Upper lobe of left lung (tissue), 6 donors: ENCODE data around the gene RMND1. TPM values are rescaled to one million over a fixed set of nuclear protein-coding genes. Genes with fewer than 3 reads are reported as not detected.
"Not testable (repeated sequence)": the region's sequence is repeated elsewhere in the genome, so short reads cannot be mapped to it uniquely, and the experiment has no call there.

Source experiments
- ATAC-seq, 2 donors: fragments of 200-7000 bp; cut with Tn5 transposase; one replicate each; pipeline ENCODE4 v1.9.1; 2022; ENCODE audit warnings: mild to moderate bottlenecking in 2 of 2, moderate library complexity in 2 of 2; ENCODE audit not compliant: low FRiP score in 2 of 2
- DNase-seq, 2 donors: peaks; one replicate each; pipeline ENCODE4 v3.0.0-alpha.2; 2019 to 2020
- H3K27ac ChIP-seq, 4 donors: fragments of 200-600 bp; sonication (generic); one replicate each; pipeline ENCODE4 v1.5.1; 2016 to 2019
- H3K27me3 ChIP-seq, 4 donors: fragments of 200-600 bp; sonication (generic); one replicate each; pipeline ENCODE4 v1.5.1; 2017 to 2019
- H3K36me3 ChIP-seq, 4 donors: fragments of 200-600 bp; sonication (generic); one replicate each; pipeline ENCODE4 v1.5.1; 2016 to 2019
- H3K4me1 ChIP-seq, 4 donors: fragments of 200-600 bp; sonication (generic); one replicate each; pipeline ENCODE4 v1.5.1; 2018 to 2019
- H3K4me3 ChIP-seq, 4 donors: fragments of 200-600 bp; sonication (generic); one replicate each; pipeline ENCODE4 v1.5.1; 2017 to 2019; ENCODE audit warnings: mild to moderate bottlenecking in 2 of 4, moderate library complexity in 1 of 4
- H3K9me3 ChIP-seq, 4 donors: fragments of 200-600 bp; sonication (generic); one replicate each; pipeline ENCODE4 v1.5.1; 2018 to 2019
- CTCF ChIP-seq, 6 experiments: fragments of 450-650 bp in 4 of 6; fragments of 200-600 bp in 2 of 6; sonication (generic) in 2 of 6; IDR thresholded peaks; one replicate each; pipeline ENCODE4 v1.5.1; 2016 to 2019; ENCODE audit warnings: antibody characterized with exemption in 6 of 6
- EP300 ChIP-seq, 4 donors: sonication (generic); formaldehyde crosslinking; IDR thresholded peaks; one replicate each; pipeline ENCODE4 v1.5.1; 2017; ENCODE audit warnings: antibody characterized with exemption in 4 of 4, control low read depth in 2 of 4
- POLR2A ChIP-seq, 4 donors: fragments of 450-650 bp; IDR thresholded peaks; one replicate each; pipeline ENCODE4 v1.5.1; 2016 to 2017; ENCODE audit warnings: antibody characterized with exemption in 4 of 4, mild to moderate bottlenecking in 2 of 4
- POLR2AphosphoS5 ChIP-seq, 2 donors: sonication (generic); formaldehyde crosslinking; IDR thresholded peaks; one replicate each; pipeline ENCODE4 v1.5.1; 2017; ENCODE audit warnings: antibody characterized with exemption in 2 of 2
- WGBS, 2 donors: methylation state at CpG; one replicate each; pipeline ENCODE4 v1.1.5; 2017 to 2018; 5-methylcytosine and 5-hydroxymethylcytosine counted together
- small RNA-seq, 4 donors: library from RNA; depleted of rRNA; stranded (forward); fragments of <200 nt; gene quantifications; one replicate each; pipeline ENCODE3, GENCODE V24; 2016
- total RNA-seq, 6 donors: library from RNA; depleted of rRNA in 4 of 6; stranded (reverse); fragments of >200 nt in 4 of 6; gene quantifications; one replicate each; pipeline versions ENCODE4 v1.1.0 to v1.2.1, GENCODE V29; 2016 to 2021
- donor health status: DM: no; HTN: no; CAD: no; lungs with moderate emphysema.
- donor health status: DM: no; HTN: yes; CAD: no; lungs with severe emphysema.

RMND1 gene
- total RNA-seq, 6 donors from 2014 or later: 17.0 to 59.7 (median 24.0) TPM

GRCh38 chr6:151359486-151359885 is 92.4 kb downstream of the RMND1 start:
- peaks cover 0 to 3% (median 0%) of the 10 kb centered on the region in 4 donors for H3K4me1 ChIP-seq
- 96 to 99% methylated on average over 5 of the region's 5 CpGs for WGBS, 2 donors
- no peaks in the 10 kb centered on the region for H3K9me3 ChIP-seq
- ATAC-seq (no peak), DNase-seq (no peak)
- peaks cover 0 to 52% (median 7%) of the 10 kb centered on the region in 4 donors for H3K36me3 ChIP-seq
- TF ChIP-seq EP300 (IDR thresholded peaks at IDR 0.05) (no peak), POLR2AphosphoS5 (IDR thresholded peaks at IDR 0.05) (no peak), CTCF (IDR thresholded peaks at IDR 0.05) (no peak), POLR2A (IDR thresholded peaks at IDR 0.05) (no peak)
- no peak overlapping the region for H3K27ac ChIP-seq
- no peaks in the 10 kb centered on the region for H3K27me3 ChIP-seq
- H3K4me3 ChIP-seq: no peak overlapping the region

- H3K36me3 ChIP-seq: peaks cover 0 to 51% (median 7%) of the 10 kb centered on the region in 4 donors
- H3K4me1 ChIP-seq: peaks cover 0 to 3% (median 0%) of the 10 kb centered on the region in 4 donors
- H3K4me3 ChIP-seq: no peak overlapping the region
- H3K27me3 ChIP-seq: no peaks in the 10 kb centered on the region
- no peak for ATAC-seq
- H3K27ac ChIP-seq: no peak overlapping the region
- WGBS, 2 donors: 97 to 98% methylated on average over 3 of the region's 3 CpGs
- no peak for DNase-seq
- no peaks in the 10 kb centered on the region for H3K9me3 ChIP-seq
- TF ChIP-seq EP300 (IDR thresholded peaks at IDR 0.05) (no peak), POLR2A (IDR thresholded peaks at IDR 0.05) (no peak), CTCF (IDR thresholded peaks at IDR 0.05) (no peak)
Measured at GRCh38 chr6:151358475-151358874, 93.5 kb downstream of the RMND1 start.

GRCh38 chr6:151357758-151358436 is 94.0 kb downstream of the RMND1 start:
- H3K4me3 ChIP-seq: no peak overlapping the region
- no peaks in the 10 kb centered on the region for H3K9me3 ChIP-seq
- TF ChIP-seq CTCF (IDR thresholded peaks at IDR 0.05) (no peak), POLR2A (IDR thresholded peaks at IDR 0.05) (no peak), EP300 (IDR thresholded peaks at IDR 0.05) (no peak), POLR2AphosphoS5 (IDR thresholded peaks at IDR 0.05) (no peak)
- H3K27ac ChIP-seq: no peak overlapping the region
- H3K36me3 ChIP-seq: peaks cover 0 to 45% (median 6%) of the 10 kb centered on the region in 4 donors
- ATAC-seq (no peak), DNase-seq (no peak)
- peaks cover 0 to 3% (median 0%) of the 10 kb centered on the region in 4 donors for H3K4me1 ChIP-seq
- no peaks in the 10 kb centered on the region for H3K27me3 ChIP-seq
- WGBS, 2 donors: 62 to 70% methylated on average over 6 of the region's 6 CpGs

GRCh38 chr6:151356983-151357382 is 94.9 kb downstream of the RMND1 start:
- DNase-seq: not testable (repeated sequence)
- peaks cover 0 to 38% (median 5%) of the 10 kb centered on the region in 4 donors for H3K36me3 ChIP-seq
- WGBS, 2 donors: 85 to 92% methylated on average over 6 of the region's 6 CpGs

More at GRCh38 chr6:151356983-151357382, 94.9 kb downstream of the RMND1 start:
- not testable (repeated sequence) for H3K4me3 ChIP-seq, H3K4me1 ChIP-seq, H3K9me3 ChIP-seq, H3K27me3 ChIP-seq, ATAC-seq, H3K27ac ChIP-seq

Small RNAs within 50 kb of the gene (small RNA-seq; reads per million reads assigned to genes)
- 0 reads per million in 4 donors for gene RF00019

Other genes with a start within 250 kb of the RMND1 start
- 10 to 100 TPM; 17.7 to 67.7 (median 37.7) TPM for gene AKAP12, start 212.2 kb downstream of the RMND1 start, total RNA-seq
- gene ZBTB2, start 60.6 kb downstream of the RMND1 start, total RNA-seq: 10 to 100 TPM in 3 of 6 donors, 1 to 10 TPM in 3; 4.2 to 18.5 (median 10.9) TPM
- gene CCDC170, start 41.9 kb upstream of the RMND1 start, total RNA-seq: 10 to 100 TPM in 1 of 6 donors, 1 to 10 TPM in 5; 1.7 to 28.3 (median 5.2) TPM